Hepatocyte (in vitro differentiated cells): ENCODE measurements around the gene UNC13A.

Experiments
- EZH2 ChIP-seq: fragments of 200-600 bp; sonication (generic); IDR thresholded peaks from 2 replicates; pipeline ENCODE4 v1.6.1; 2016; ENCODE audit warnings: antibody characterized with exemption, mild to moderate bottlenecking, borderline replicate concordance
- EZH2phosphoT487 ChIP-seq: fragments of 200-600 bp; sonication (generic); IDR thresholded peaks from one replicate; pipeline ENCODE4 v1.6.1; 2018; ENCODE audit warnings: antibody characterized with exemption, mild to moderate bottlenecking, low read depth, moderate library complexity; ENCODE audit not compliant: unreplicated experiment, severe bottlenecking
- TF ChIP-seq, protein P1 (sequence below): fragments of 200-600 bp; sonication (generic); IDR thresholded peaks from 2 replicates; pipeline ENCODE4 v1.5.1; 2016; ENCODE audit warnings: antibody characterized with exemption, mild to moderate bottlenecking; ENCODE audit not compliant: poor library complexity

DNA sequence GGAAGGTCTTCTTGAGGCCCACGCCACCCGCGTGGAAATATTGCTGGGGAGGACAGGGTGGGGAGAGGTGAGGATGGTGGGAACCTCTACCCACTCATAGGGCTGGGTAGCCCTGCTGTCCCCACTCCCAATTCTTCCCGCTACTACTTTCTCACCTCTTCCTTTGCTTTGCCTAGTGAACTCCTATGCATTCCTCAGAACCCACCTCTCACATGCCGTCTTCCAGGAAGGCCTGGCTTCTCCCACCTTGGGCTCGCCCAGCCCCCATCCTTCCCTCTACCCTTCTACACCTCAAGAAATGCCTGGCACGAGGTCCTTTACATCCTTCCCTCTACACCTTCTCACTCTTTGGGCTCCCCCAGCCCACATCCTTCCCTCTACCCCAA lies 70.4 kb downstream of the UNC13A start:
- TF ChIP-seq, protein P1, sequence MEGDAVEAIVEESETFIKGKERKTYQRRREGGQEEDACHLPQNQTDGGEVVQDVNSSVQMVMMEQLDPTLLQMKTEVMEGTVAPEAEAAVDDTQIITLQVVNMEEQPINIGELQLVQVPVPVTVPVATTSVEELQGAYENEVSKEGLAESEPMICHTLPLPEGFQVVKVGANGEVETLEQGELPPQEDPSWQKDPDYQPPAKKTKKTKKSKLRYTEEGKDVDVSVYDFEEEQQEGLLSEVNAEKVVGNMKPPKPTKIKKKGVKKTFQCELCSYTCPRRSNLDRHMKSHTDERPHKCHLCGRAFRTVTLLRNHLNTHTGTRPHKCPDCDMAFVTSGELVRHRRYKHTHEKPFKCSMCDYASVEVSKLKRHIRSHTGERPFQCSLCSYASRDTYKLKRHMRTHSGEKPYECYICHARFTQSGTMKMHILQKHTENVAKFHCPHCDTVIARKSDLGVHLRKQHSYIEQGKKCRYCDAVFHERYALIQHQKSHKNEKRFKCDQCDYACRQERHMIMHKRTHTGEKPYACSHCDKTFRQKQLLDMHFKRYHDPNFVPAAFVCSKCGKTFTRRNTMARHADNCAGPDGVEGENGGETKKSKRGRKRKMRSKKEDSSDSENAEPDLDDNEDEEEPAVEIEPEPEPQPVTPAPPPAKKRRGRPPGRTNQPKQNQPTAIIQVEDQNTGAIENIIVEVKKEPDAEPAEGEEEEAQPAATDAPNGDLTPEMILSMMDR = no peak
- TF ChIP-seq EZH2 = no peak
- no peak for TF ChIP-seq EZH2phosphoT487
